Peyer's patch (tissue), 4 donors: ENCODE results near the gene FNIP2. TPM values are rescaled to one million over a fixed set of nuclear protein-coding genes. Genes with fewer than 3 reads are reported as not detected.
A peak's percentile ranks its signal among the peaks of the same experiment; 100 is the strongest.

Experiments
- DNase-seq, 3 donors: peaks; one replicate each; pipeline ENCODE4 v3.0.0-alpha.2; 2017 to 2019
- H3K27ac ChIP-seq, 4 donors: fragments of 200-600 bp; sonication (generic); one replicate each; pipeline ENCODE4 v1.5.1; 2016 to 2019
- H3K27me3 ChIP-seq, 2 donors: fragments of 200-600 bp; sonication (generic); one replicate each; pipeline ENCODE4 v1.5.1; 2019
- H3K36me3 ChIP-seq, 3 donors: fragments of 200-600 bp; sonication (generic); one replicate each; pipeline ENCODE4 v1.5.1; 2016 to 2019
- H3K4me1 ChIP-seq, 4 donors: fragments of 200-600 bp; sonication (generic); one replicate each; pipeline ENCODE4 v1.5.1; 2016 to 2019
- H3K4me3 ChIP-seq, 4 donors: fragments of 200-600 bp; sonication (generic); 1 replicate in 3 of 4; 2 replicates in 1 of 4; pipeline ENCODE4 v1.5.1; 2016 to 2019; ENCODE audit warnings: mild to moderate bottlenecking in 1 of 4
- H3K9me3 ChIP-seq, 4 donors: fragments of 200-600 bp; sonication (generic); one replicate each; pipeline ENCODE4 v1.5.1; 2016 to 2019; ENCODE audit warnings: mild to moderate bottlenecking in 1 of 4
- POLR2A ChIP-seq, 2 donors: fragments of 450-650 bp; IDR thresholded peaks; one replicate each; pipeline ENCODE4 v1.5.1; 2017; ENCODE audit warnings: antibody characterized with exemption in 2 of 2, mild to moderate bottlenecking in 2 of 2, moderate library complexity in 2 of 2
- total RNA-seq, 4 donors: library from RNA; depleted of rRNA; stranded (reverse); fragments of >200 nt; gene quantifications; one replicate each; pipeline ENCODE4 v1.1.0, GENCODE V29; 2016
- TF ChIP-seq, protein P1 (sequence below), 6 experiments: fragments of 450-650 bp in 4 of 6; fragments of 200-600 bp in 2 of 6; sonication (generic) in 1 of 6; IDR thresholded peaks; one replicate each; pipeline ENCODE4 v1.5.1; 2017 to 2019; ENCODE audit warnings: antibody characterized with exemption in 6 of 6, mild to moderate bottlenecking in 3 of 6, moderate library complexity in 1 of 6

The FNIP2 gene
- total RNA-seq, 4 donors from 2014 or later = 31.9 to 40.8 (median 38.6) TPM

DNA sequence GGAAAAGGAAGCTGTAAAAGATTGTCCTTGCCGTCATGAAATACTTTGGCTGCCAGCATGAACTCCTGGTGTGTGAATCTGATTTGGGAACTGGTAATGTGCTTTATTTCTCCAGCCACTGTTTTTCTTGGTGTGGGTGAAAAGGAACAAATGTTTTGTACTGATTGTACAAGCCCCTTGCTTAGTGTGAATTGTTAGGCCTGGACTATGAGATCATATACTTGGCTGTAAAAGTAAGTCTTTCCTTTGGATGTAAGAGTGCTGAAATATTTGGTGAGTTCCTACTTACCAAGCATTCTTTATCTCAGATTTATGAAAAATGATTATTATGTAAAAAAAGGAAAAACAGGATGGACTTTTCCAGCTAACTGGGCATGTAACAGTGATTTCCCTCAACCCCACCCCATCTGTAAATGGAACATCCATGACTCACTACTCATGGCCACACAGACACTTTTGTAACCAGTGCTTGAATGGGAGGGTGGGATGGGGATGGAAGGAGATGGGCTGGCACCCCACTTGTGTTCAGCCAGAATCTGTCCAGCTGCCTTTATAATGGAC lies 6.3 kb downstream of the FNIP2 start:
- no peak for DNase-seq
- Histone ChIP-seq H3K4me3 (no peak overlapping the region), H3K27ac (peak overlapping the region in 3 of 4 donors; percentile 6 to 49 (median 20)), H3K27me3 (no peaks in the 10 kb centered on the region), H3K36me3 (no peaks in the 10 kb centered on the region), H3K9me3 (no peaks in the 10 kb centered on the region), H3K4me1 (peaks cover 0 to 46% (median 2%) of the 10 kb centered on the region in 4 donors)
- no peak for TF ChIP-seq POLR2A (IDR thresholded peaks at IDR 0.05)
- TF ChIP-seq, protein P1, sequence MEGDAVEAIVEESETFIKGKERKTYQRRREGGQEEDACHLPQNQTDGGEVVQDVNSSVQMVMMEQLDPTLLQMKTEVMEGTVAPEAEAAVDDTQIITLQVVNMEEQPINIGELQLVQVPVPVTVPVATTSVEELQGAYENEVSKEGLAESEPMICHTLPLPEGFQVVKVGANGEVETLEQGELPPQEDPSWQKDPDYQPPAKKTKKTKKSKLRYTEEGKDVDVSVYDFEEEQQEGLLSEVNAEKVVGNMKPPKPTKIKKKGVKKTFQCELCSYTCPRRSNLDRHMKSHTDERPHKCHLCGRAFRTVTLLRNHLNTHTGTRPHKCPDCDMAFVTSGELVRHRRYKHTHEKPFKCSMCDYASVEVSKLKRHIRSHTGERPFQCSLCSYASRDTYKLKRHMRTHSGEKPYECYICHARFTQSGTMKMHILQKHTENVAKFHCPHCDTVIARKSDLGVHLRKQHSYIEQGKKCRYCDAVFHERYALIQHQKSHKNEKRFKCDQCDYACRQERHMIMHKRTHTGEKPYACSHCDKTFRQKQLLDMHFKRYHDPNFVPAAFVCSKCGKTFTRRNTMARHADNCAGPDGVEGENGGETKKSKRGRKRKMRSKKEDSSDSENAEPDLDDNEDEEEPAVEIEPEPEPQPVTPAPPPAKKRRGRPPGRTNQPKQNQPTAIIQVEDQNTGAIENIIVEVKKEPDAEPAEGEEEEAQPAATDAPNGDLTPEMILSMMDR (IDR thresholded peaks at IDR 0.05) = no peak

DNA sequence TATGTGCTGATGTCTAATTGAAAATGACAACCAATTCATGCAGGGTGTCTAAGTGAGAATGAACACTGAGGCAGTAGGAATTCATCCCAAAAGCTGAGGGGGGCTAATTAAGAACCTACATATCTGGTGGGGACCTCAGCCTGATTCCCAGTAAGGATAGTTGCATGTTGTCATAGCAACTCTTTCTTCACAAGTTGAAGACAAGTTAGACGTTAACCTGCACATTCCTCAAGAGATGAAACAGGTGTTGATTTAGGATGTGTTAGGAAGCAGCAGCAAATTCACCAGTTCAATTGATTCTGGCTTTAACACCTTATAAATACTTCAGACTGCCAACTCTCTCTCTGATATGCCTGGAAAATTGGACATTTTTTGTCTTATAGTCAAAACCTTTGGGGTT lies 7.3 kb downstream of the FNIP2 start:
- DNase-seq = no peak
- Histone ChIP-seq H3K4me3 (no peak overlapping the region), H3K27ac (no peak overlapping the region), H3K4me1 (peaks cover 0 to 40% (median 2%) of the 10 kb centered on the region in 4 donors), H3K36me3 (no peaks in the 10 kb centered on the region), H3K9me3 (no peaks in the 10 kb centered on the region), H3K27me3 (no peaks in the 10 kb centered on the region)
- no peak for TF ChIP-seq POLR2A (IDR thresholded peaks at IDR 0.05)
- TF ChIP-seq, protein P1 (IDR thresholded peaks at IDR 0.05) = no peak

DNA sequence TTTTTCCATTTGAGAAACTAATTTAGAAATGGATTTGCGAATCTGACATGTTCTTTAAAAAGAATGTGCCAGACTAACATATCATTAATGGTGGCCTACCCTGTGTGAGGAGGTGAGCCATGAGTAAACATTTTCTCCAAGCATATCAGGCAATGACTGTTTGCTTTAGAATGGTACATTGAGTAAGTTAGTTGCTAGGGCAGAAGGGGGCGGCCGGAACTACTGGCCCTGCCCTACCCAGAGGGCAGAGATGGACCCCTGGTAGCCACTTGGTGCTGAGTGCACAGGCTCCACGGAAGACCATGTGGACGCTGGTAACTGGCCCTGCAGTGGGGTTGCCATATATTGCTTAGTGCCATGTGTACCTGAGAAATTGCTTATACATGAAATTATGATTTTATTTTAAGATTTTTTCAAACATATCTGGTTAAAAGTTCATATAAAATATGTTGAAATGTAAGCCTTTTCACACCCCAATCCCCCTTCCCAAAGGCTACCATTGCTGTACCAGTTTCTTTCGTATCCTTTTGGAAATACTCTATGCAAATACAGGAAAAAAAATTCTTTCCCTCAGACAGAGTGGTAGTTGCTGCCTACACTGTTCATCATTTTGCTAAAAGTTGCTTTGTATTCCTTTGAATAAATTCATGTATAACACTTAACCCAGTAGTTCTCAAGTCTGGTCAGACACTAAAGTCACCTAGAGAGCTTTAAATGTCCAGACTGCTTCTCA lies 8.8 kb downstream of the FNIP2 start:
- no peaks in the 10 kb centered on the region for H3K36me3 ChIP-seq
- H3K27me3 ChIP-seq = no peaks in the 10 kb centered on the region
- peaks cover 0 to 41% (median 2%) of the 10 kb centered on the region in 4 donors for H3K4me1 ChIP-seq
- no peaks in the 10 kb centered on the region for H3K9me3 ChIP-seq
- DNase-seq = no peak
- peak overlapping the region in 1 of 4 donors; percentile 12 for H3K27ac ChIP-seq
- no peak overlapping the region for H3K4me3 ChIP-seq
- no peak for TF ChIP-seq POLR2A (IDR thresholded peaks at IDR 0.05)
- TF ChIP-seq, protein P1 (IDR thresholded peaks at IDR 0.05) = no peak

DNA sequence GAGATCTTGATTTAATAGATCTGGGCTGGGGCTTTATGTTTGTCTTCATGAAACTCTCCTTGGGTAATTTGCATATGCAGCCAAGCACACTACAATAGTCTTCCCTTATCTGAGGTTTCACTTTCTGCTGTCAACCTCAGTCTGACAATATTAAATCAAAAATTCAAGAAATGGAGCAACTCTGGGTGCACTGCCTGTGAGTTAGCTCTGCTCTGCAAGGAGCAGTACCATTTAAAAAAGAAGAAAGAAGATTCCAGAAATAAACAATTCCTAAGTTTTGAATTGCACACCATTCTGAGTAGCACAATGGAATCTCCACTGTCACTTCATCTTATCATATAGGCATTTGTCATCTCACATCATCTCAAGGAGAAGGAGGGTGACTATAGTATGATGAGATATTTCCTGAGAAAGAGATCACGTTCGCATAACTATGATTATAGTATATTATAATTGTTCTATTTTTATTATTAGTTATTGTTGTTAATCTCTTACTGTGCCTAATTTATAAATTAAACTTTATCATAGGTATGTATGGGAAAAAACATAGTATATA lies 9.4 kb downstream of the FNIP2 start:
- no peak for DNase-seq

DNA sequence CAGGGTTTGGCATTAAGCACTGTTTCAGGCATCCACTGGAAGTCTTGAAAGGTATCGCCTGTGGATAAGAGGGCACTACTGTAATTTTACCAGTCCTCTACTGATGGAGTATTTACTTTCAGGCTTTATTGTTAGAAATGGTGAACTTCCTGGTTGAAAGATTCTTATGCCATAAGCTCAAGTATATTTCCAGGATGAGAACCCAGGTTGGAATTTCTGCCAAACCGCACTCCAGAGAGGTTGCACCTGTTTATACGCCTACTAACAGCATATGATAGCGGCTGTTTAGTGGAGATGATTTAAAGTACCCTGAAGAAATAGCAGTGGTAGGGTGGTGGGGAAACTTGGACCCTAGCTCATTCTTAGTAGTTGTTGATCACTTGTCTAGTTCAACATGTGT lies 9.9 kb downstream of the FNIP2 start:
- Histone ChIP-seq H3K4me3 (no peak overlapping the region), H3K27me3 (no peaks in the 10 kb centered on the region), H3K4me1 (peaks cover 0 to 51% (median 2%) of the 10 kb centered on the region in 4 donors), H3K9me3 (no peaks in the 10 kb centered on the region), H3K36me3 (no peaks in the 10 kb centered on the region), H3K27ac (no peak overlapping the region)
- TF ChIP-seq POLR2A (IDR thresholded peaks at IDR 0.05) = no peak
- TF ChIP-seq, protein P1 (IDR thresholded peaks at IDR 0.05) = no peak
- no peak for DNase-seq

More for the DNA sequence above, 9.4 kb downstream of the FNIP2 start:
- Histone ChIP-seq H3K27me3 (no peaks in the 10 kb centered on the region), H3K4me3 (no peak overlapping the region), H3K4me1 (peaks cover 0 to 46% (median 2%) of the 10 kb centered on the region in 4 donors), H3K27ac (no peak overlapping the region), H3K9me3 (no peaks in the 10 kb centered on the region), H3K36me3 (no peaks in the 10 kb centered on the region)
- TF ChIP-seq, protein P1 (IDR thresholded peaks at IDR 0.05) = no peak
- TF ChIP-seq POLR2A (IDR thresholded peaks at IDR 0.05) = no peak
